Measurements from ENCODE around the gene C16orf86.

C16orf86 gene

GRCh38 chr16:67666559-67667452, at the start of gene C16orf86, which contains the start of gene ENKD1:
Gene C16orf86 (plus strand): TSS chr16:67666814. CDS start chr16:67666971, 157 bp downstream.
Gene ENKD1 (minus strand): TSS chr16:67666750. CDS start chr16:67666442, 308 bp downstream.
- DNase-seq (ENCODE audit: low spot score), result peak; percentile 94

GRCh38 chr16:67628216-67628615, 38.4 kb upstream of the C16orf86 start:
- no peak for DNase-seq (ENCODE audit: low spot score)

GRCh38 chr16:67632415-67633172, 34.0 kb upstream of the C16orf86 start:
- no peak for DNase-seq (ENCODE audit: low spot score)

- DNase-seq (ENCODE audit: low spot score), result no peak
Observed at GRCh38 chr16:67636713-67637112, 29.9 kb upstream of the C16orf86 start.

GRCh38 chr16:67637625-67638024, 29.0 kb upstream of the C16orf86 start:
- DNase-seq (ENCODE audit: low spot score), result no peak

- DNase-seq (ENCODE audit: low spot score), result peak; percentile 49
Observed at GRCh38 chr16:67641779-67642708, 24.6 kb upstream of the C16orf86 start.

- DNase-seq (ENCODE audit: low spot score), result no peak
Observed at GRCh38 chr16:67644038-67644437, 22.6 kb upstream of the C16orf86 start.

- DNase-seq (ENCODE audit: low spot score), result peak; percentile 9
Observed at GRCh38 chr16:67645397-67646121, 21.1 kb upstream of the C16orf86 start.

GRCh38 chr16:67647111-67647651, 19.4 kb upstream of the C16orf86 start:
- DNase-seq (ENCODE audit: low spot score), result no peak

GRCh38 chr16:67647681-67648080, 18.9 kb upstream of the C16orf86 start:
- no peak for DNase-seq (ENCODE audit: low spot score)

GRCh38 chr16:67648088-67648763, 18.4 kb upstream of the C16orf86 start:
- no peak for DNase-seq (ENCODE audit: low spot score)

- no peak for DNase-seq (ENCODE audit: low spot score)
Observed at GRCh38 chr16:67648764-67649407, 17.7 kb upstream of the C16orf86 start.

GRCh38 chr16:67649494-67649931, 17.1 kb upstream of the C16orf86 start:
- DNase-seq (ENCODE audit: low spot score), result peak; percentile 62

- DNase-seq (ENCODE audit: low spot score), result no peak
Observed at GRCh38 chr16:67650023-67650422, 16.6 kb upstream of the C16orf86 start.

GRCh38 chr16:67651039-67651438, 15.6 kb upstream of the C16orf86 start:
- no peak for DNase-seq (ENCODE audit: low spot score)

- no peak for DNase-seq (ENCODE audit: low spot score)
Observed at GRCh38 chr16:67651847-67652246, 14.8 kb upstream of the C16orf86 start.

- DNase-seq (ENCODE audit: low spot score), result peak; percentile 59
Observed at GRCh38 chr16:67652578-67653127, 14.0 kb upstream of the C16orf86 start.

GRCh38 chr16:67653128-67653788, 13.4 kb upstream of the C16orf86 start:
- peak; percentile 66 for DNase-seq (ENCODE audit: low spot score)

Data from hepatic stellate cell (primary cell).